Caco-2 (cell line): Measurements from ENCODE around the gene CDC7. TPM values are rescaled to one million over a fixed set of nuclear protein-coding genes. Genes with fewer than 3 reads are reported as not detected.
A peak's percentile ranks its signal among the peaks of the same experiment; 100 is the strongest.

Experiments
- BruUV-seq: library from RNA; stranded (reverse); fragments of 400-500 nt; replicated peaks from 2 replicates; lab custom pipeline; 2021; lab: Mats Ljungman, UMichigan
- CTCF ChIA-PET: fragments of 300-600 bp; sonication (Branson Sonifier 250); formaldehyde crosslinking; loops from one replicate; lab custom pipeline; 2022; ENCODE audit warnings: antibody characterized with exemption; lab: Charles Lee
- POLR2A ChIA-PET: fragments of 300-600 bp; sonication (Branson Sonifier 250); formaldehyde crosslinking; loops from one replicate; lab custom pipeline; 2022; ENCODE audit warnings: antibody characterized with exemption; lab: Charles Lee
- DNase-seq, 2 experiments: peaks; one replicate each; pipeline versions ENCODE4 v3.0.0 to v3.0.0-alpha.2; 2020 to 2022
- H3K27me3 ChIP-seq: replicated peaks from 2 replicates; pipeline ENCODE4 v1.6.0; 2011; ENCODE audit warnings: low read length; ENCODE audit not compliant: control insufficient read depth, insufficient read depth
- H3K36me3 ChIP-seq: 2 replicates; pipeline ENCODE4 v1.5.1; 2011; ENCODE audit warnings: low read length; ENCODE audit not compliant: control insufficient read depth, insufficient read depth
- H3K4me1 ChIP-seq: fragments of 250-450 bp; sonication (Bioruptor Pico); 2 replicates; pipeline ENCODE4 v1.5.1; 2020; ENCODE audit warnings: mild to moderate bottlenecking
- H3K4me3 ChIP-seq: 2 replicates; pipeline ENCODE4 v1.5.1; 2011; ENCODE audit warnings: low read depth, mild to moderate bottlenecking, control low read depth, low read length
- H3K9me3 ChIP-seq: fragments of 250-450 bp; sonication (Bioruptor Pico); 2 replicates; pipeline ENCODE4 v1.5.1; 2020; ENCODE audit warnings: mild to moderate bottlenecking, moderate library complexity
- H3K27ac Mint-ChIP-seq: one replicate; pipeline ENCODE4 v1.8.0; 2022; ENCODE audit warnings: mixed read lengths; ENCODE audit not compliant: unreplicated experiment
- H3K27me3 Mint-ChIP-seq: one replicate; pipeline ENCODE4 v1.8.0; 2022; ENCODE audit warnings: mixed read lengths; ENCODE audit not compliant: insufficient read depth, unreplicated experiment
- H3K36me3 Mint-ChIP-seq: one replicate; pipeline ENCODE4 v1.8.0; 2022; ENCODE audit warnings: mild to moderate bottlenecking, mixed read lengths; ENCODE audit not compliant: insufficient read depth, unreplicated experiment
- H3K4me1 Mint-ChIP-seq: one replicate; pipeline ENCODE4 v1.8.0; 2022; ENCODE audit warnings: low read depth, mixed read lengths; ENCODE audit not compliant: unreplicated experiment
- H3K4me3 Mint-ChIP-seq: one replicate; pipeline ENCODE4 v1.8.0; 2022; ENCODE audit warnings: mild to moderate bottlenecking, moderate library complexity, mixed read lengths; ENCODE audit not compliant: unreplicated experiment
- H3K9me3 Mint-ChIP-seq: one replicate; pipeline ENCODE4 v1.8.0; 2022; ENCODE audit warnings: mixed read lengths; ENCODE audit not compliant: unreplicated experiment
- CTCF ChIP-seq, 2 experiments: fragments of 200-600 bp in 1 of 2; IDR thresholded peaks; 1 replicate in 1 of 2; 2 replicates in 1 of 2; pipeline versions ENCODE4 v1.5.1 to v1.8.0; 2011 to 2022; ENCODE audit warnings: antibody characterized with exemption in 1 of 2, control low read depth in 1 of 2, inconsistent platforms in 1 of 2, low read depth in 1 of 2, low read length in 1 of 2, mild to moderate bottlenecking in 1 of 2, moderate library complexity in 1 of 2; ENCODE audit not compliant: insufficient read depth in 1 of 2, severe bottlenecking in 1 of 2, unreplicated experiment in 1 of 2
- intact Hi-C: fragments of 100-400 bp; cut with micrococcal nuclease; formaldehyde crosslinking; loops from one replicate; pipeline ENCODE4 v1.10.0; 2022; ENCODE audit not compliant: unreplicated experiment
- total RNA-seq: library from RNA; stranded (reverse); gene quantifications from 2 replicates; pipeline ENCODE4 v1.2.3, GENCODE V29; 2022

CDC7 gene
- total RNA-seq, 1 experiment from 2014 or later: 19.4 TPM

DNA sequence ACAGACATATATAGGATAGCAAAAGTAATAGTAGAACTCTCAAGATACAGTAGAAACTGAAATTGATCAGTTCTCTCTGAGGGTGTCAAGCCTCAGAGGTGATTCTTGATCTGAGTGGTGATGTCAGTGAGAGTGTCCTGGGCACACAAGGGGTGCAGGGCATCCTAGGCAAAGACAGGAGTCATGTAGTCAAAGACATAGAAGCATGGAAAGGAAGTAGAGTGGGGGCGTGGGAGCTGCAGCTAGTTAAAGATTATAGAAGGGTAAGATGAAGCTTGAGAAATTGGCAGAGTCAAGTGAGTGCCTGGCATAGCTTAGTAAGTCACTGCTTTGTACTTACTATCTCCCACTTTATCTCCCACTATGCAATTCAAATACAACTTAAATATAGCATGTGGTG, 22.8 kb downstream of the CDC7 start:
- peaks cover 8% of the 10 kb centered on the region for H3K4me1 Mint-ChIP-seq
- POLR2A ChIA-PET: no interaction called here
- H3K4me3 Mint-ChIP-seq: no peak overlapping the region
- peaks cover 10% of the 10 kb centered on the region for H3K36me3 Mint-ChIP-seq
- Histone ChIP-seq H3K27me3 (no peaks in the 10 kb centered on the region), H3K36me3 (no peaks in the 10 kb centered on the region), H3K9me3 (no peaks in the 10 kb centered on the region), H3K4me1 (no peaks in the 10 kb centered on the region), H3K4me3 (no peak overlapping the region)
- H3K27me3 Mint-ChIP-seq: no peaks in the 10 kb centered on the region
- CTCF ChIA-PET: no interaction called here
- TF ChIP-seq CTCF (IDR thresholded peaks at IDR 0.05; ENCODE audit: insufficient read depth in 1 of 2, low read depth in 1 of 2, low read length in 1 of 2, severe bottlenecking in 1 of 2, unreplicated experiment in 1 of 2): no peak
- intact Hi-C loops: no loop called here
- no peak for DNase-seq
- H3K27ac Mint-ChIP-seq: peak overlapping the region; percentile 19
- H3K9me3 Mint-ChIP-seq: no peaks in the 10 kb centered on the region
- no TSS peak for BruUV-seq

- Mint-ChIP-seq H3K27ac (no peak overlapping the region), H3K4me1 (peaks cover 20% of the 10 kb centered on the region), H3K4me3 (no peak overlapping the region), H3K9me3 (no peaks in the 10 kb centered on the region), H3K36me3 (peaks cover 6% of the 10 kb centered on the region), H3K27me3 (no peaks in the 10 kb centered on the region)
- TF ChIP-seq CTCF (IDR thresholded peaks at IDR 0.05; ENCODE audit: insufficient read depth in 1 of 2, low read depth in 1 of 2, low read length in 1 of 2, severe bottlenecking in 1 of 2, unreplicated experiment in 1 of 2): no peak
- POLR2A ChIA-PET: no interaction called here
- no peaks in the 10 kb centered on the region for H3K27me3 ChIP-seq
- H3K4me1 ChIP-seq: no peaks in the 10 kb centered on the region
- H3K9me3 ChIP-seq: no peaks in the 10 kb centered on the region
- no TSS peak for BruUV-seq
- no peak overlapping the region for H3K4me3 ChIP-seq
- intact Hi-C loops: no loop called here
- H3K36me3 ChIP-seq: no peaks in the 10 kb centered on the region
- CTCF ChIA-PET: no interaction called here
- DNase-seq: no peak
These were observed 25.8 kb downstream of the CDC7 start for GRCh38 chr1:91526496-91526895.

- no peak for TF ChIP-seq CTCF (IDR thresholded peaks at IDR 0.05; ENCODE audit: insufficient read depth in 1 of 2, low read depth in 1 of 2, low read length in 1 of 2, severe bottlenecking in 1 of 2, unreplicated experiment in 1 of 2)
- no peaks in the 10 kb centered on the region for H3K36me3 ChIP-seq
- no peaks in the 10 kb centered on the region for H3K27me3 ChIP-seq
- Mint-ChIP-seq H3K4me1 (peaks cover 20% of the 10 kb centered on the region), H3K27ac (no peak overlapping the region), H3K9me3 (no peaks in the 10 kb centered on the region), H3K36me3 (peaks cover 6% of the 10 kb centered on the region), H3K27me3 (no peaks in the 10 kb centered on the region), H3K4me3 (no peak overlapping the region)
- POLR2A ChIA-PET: no interaction called here
- CTCF ChIA-PET: no interaction called here
- no peak overlapping the region for H3K4me3 ChIP-seq
- no peaks in the 10 kb centered on the region for H3K4me1 ChIP-seq
- BruUV-seq: no TSS peak
- no peak for DNase-seq
- no peaks in the 10 kb centered on the region for H3K9me3 ChIP-seq
- intact Hi-C loops: no loop called here
These were observed 26.7 kb downstream of the CDC7 start for GRCh38 chr1:91527266-91527765.
